ENCODE data around the gene GABRD.

The GABRD gene

GRCh38 chr1:2042830-2043773 lies 24.0 kb downstream of the GABRD start:
- DNase-seq: no peak

GRCh38 chr1:2043886-2044285 lies 24.7 kb downstream of the GABRD start:
- DNase-seq: no peak

GRCh38 chr1:2044510-2045319 lies 25.6 kb downstream of the GABRD start:
- DNase-seq: peak; percentile 72

- DNase-seq: no peak
Observed at GRCh38 chr1:2045468-2046173, 26.5 kb downstream of the GABRD start.

GRCh38 chr1:2046174-2046917 lies 27.2 kb downstream of the GABRD start:
- peak; percentile 18 for DNase-seq

- DNase-seq: no peak
Observed at GRCh38 chr1:2046953-2047748, 28.0 kb downstream of the GABRD start.

- DNase-seq: no peak
Observed at GRCh38 chr1:2047749-2048729, 28.9 kb downstream of the GABRD start.

- DNase-seq: no peak
Observed at GRCh38 chr1:2049225-2049717, 30.1 kb downstream of the GABRD start.

- DNase-seq: peak; percentile 96
Observed at GRCh38 chr1:2049718-2050431, 30.7 kb downstream of the GABRD start, which contains the start of gene PRKCZ. PRKCZ (plus strand) TSS chr1:2050411; CDS start chr1:2050631, 220 bp downstream.

- DNase-seq: no peak
Observed at GRCh38 chr1:2050461-2050792, 31.3 kb downstream of the GABRD start.

GRCh38 chr1:2050793-2051682 lies 31.9 kb downstream of the GABRD start:
- DNase-seq: no peak

GRCh38 chr1:2052054-2052679 lies 33.0 kb downstream of the GABRD start:
- no peak for DNase-seq

- no peak for DNase-seq
Observed at GRCh38 chr1:2052756-2053155, 33.6 kb downstream of the GABRD start.

- no peak for DNase-seq
Observed at GRCh38 chr1:2053217-2053616, 34.1 kb downstream of the GABRD start.

- DNase-seq: no peak
Observed at GRCh38 chr1:2053784-2054376, 34.7 kb downstream of the GABRD start.

GRCh38 chr1:2054560-2054959 lies 35.4 kb downstream of the GABRD start:
- no peak for DNase-seq

GRCh38 chr1:2055911-2056575 lies 36.9 kb downstream of the GABRD start:
- no peak for DNase-seq

Measured in activated effector memory CD4-positive, alpha-beta T cell treated with Interleukin-2 at 50 U/mL for 16 hours (primary cell).